ENCODE results near the gene TIMP2. TPM values are rescaled to one million over a fixed set of nuclear protein-coding genes. Genes with fewer than 3 reads are reported as not detected.

The TIMP2 gene
- total RNA-seq, 4 donors from 2014 or later: 52.9 to 133 (median 82.2) TPM

DNA sequence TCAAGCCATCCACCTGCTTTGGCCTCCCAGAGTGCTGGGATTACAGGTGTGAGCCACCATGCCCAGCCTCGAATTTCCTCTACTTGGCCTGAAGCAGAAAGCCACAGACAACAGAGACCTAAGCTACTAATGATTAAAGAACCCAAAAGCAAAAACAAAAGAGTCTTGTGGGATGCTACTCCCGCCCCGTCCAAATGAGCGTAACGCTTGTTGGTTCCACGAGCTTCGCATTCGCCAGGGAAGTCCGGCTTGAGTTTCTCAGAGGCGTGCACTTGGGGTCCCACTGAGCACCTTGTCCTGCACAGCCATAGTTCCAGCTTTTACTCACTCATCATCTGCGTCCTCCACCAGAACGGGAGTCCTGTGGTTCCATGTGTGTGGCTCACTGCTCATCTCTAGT is 38.2 kb downstream of the TIMP2 start:
- intact Hi-C loops (cut with DNase I): no loop called here
- H3K27ac ChIP-seq: no peak overlapping the region
- no peak overlapping the region for H3K4me3 ChIP-seq (replicated peaks in 1 of 3)
- 91 to 92% methylated on average over 12 of the region's 12 CpGs for WGBS, 2 donors
- TF ChIP-seq, protein P1, sequence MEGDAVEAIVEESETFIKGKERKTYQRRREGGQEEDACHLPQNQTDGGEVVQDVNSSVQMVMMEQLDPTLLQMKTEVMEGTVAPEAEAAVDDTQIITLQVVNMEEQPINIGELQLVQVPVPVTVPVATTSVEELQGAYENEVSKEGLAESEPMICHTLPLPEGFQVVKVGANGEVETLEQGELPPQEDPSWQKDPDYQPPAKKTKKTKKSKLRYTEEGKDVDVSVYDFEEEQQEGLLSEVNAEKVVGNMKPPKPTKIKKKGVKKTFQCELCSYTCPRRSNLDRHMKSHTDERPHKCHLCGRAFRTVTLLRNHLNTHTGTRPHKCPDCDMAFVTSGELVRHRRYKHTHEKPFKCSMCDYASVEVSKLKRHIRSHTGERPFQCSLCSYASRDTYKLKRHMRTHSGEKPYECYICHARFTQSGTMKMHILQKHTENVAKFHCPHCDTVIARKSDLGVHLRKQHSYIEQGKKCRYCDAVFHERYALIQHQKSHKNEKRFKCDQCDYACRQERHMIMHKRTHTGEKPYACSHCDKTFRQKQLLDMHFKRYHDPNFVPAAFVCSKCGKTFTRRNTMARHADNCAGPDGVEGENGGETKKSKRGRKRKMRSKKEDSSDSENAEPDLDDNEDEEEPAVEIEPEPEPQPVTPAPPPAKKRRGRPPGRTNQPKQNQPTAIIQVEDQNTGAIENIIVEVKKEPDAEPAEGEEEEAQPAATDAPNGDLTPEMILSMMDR (IDR thresholded peaks at IDR 0.05): no peak
- TF ChIP-seq POLR2A (IDR thresholded peaks at IDR 0.05): no peak
- H3K36me3 ChIP-seq: no peaks in the 10 kb centered on the region
- no peak for DNase-seq
- H3K4me1 ChIP-seq: peaks cover 12 to 50% of the 10 kb centered on the region in 2 donors
- H3K27me3 ChIP-seq: no peaks in the 10 kb centered on the region
- no peaks in the 10 kb centered on the region for H3K9me3 ChIP-seq

DNA sequence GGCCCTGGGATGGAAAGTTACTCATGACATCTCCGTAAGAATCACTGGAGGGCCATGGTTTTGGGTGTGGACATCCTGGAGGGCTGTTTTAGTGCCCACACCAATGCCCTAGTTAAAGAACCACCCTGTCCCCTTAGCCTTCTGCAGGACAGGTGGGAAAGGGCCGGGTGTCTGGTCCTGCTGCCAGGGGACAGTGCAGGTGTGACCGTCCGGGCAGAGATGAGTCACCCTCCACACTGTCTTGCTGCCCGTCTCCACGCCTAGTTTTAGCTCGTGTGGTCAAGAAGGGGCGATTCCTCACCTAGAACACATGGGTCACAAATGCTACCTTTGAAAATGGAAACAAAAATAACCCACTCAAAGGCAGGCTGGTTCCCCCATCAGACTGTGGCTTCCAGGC is 39.2 kb downstream of the TIMP2 start:
- DNase-seq: no peak
- 60 to 97% methylated on average over 2 to 8 of the region's 8 CpGs for WGBS, 2 donors
- peaks cover 12 to 40% of the 10 kb centered on the region in 2 donors for H3K4me1 ChIP-seq

DNA sequence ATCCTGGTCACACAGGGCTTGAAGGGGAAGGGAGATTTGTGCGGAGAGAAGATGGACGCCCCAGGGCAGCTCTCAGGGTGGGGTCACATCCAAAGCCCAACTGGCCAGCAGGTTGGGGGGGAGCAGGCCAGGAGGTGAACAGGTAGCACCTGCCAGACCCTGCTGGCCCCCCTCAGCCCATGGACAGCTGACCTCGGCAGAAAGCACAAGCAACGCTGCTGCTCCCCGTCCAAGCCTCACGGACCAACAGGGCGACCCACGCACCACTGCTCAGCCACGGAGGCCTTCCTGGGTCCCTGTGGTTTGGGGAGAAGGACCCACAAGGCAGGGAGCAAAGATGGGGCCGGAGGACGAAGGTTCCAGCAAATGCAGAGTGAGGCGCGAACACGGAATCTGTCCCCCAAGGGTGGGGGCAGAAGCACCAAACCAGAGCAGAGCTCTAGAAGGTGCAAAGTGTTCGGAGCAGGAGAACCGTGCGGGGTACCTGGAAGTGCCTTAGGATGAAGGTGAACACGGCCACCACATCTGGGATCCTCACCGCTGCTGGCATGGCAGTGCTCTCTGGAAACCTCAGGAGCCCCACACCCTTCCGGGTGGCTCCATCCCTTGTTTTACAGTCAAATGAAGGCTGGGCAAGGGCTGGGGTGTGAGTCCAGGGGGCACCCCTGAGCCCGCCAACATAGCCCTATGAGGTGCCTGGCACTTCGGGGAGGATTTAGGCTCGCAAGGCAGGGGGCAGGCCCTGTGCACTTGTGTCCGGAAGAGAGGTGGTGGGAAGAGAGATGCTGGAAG is 40.1 kb downstream of the TIMP2 start:
- Histone ChIP-seq H3K9me3 (no peaks in the 10 kb centered on the region), H3K4me3 (replicated peaks in 1 of 3) (no peak overlapping the region), H3K36me3 (no peaks in the 10 kb centered on the region), H3K27me3 (no peaks in the 10 kb centered on the region), H3K4me1 (peaks cover 12 to 37% of the 10 kb centered on the region in 2 donors), H3K27ac (peak overlapping the region in 2 of 3 donors; percentile 48 to 67)
- DNase-seq: no peak
- 95 to 99% methylated on average over 15 to 17 of the region's 24 CpGs for WGBS, 2 donors
- intact Hi-C loops (cut with DNase I): no loop called here
- TF ChIP-seq POLR2A (IDR thresholded peaks at IDR 0.05): no peak
- TF ChIP-seq, protein P1 (IDR thresholded peaks at IDR 0.05): no peak

More for the DNA sequence above, 39.2 kb downstream of the TIMP2 start:
- Histone ChIP-seq H3K27me3 (no peaks in the 10 kb centered on the region), H3K36me3 (no peaks in the 10 kb centered on the region), H3K4me3 (replicated peaks in 1 of 3) (no peak overlapping the region), H3K9me3 (no peaks in the 10 kb centered on the region), H3K27ac (no peak overlapping the region)
- intact Hi-C loops (cut with DNase I): no loop called here
- TF ChIP-seq POLR2A (IDR thresholded peaks at IDR 0.05): no peak
- TF ChIP-seq, protein P1 (IDR thresholded peaks at IDR 0.05): no peak

DNA sequence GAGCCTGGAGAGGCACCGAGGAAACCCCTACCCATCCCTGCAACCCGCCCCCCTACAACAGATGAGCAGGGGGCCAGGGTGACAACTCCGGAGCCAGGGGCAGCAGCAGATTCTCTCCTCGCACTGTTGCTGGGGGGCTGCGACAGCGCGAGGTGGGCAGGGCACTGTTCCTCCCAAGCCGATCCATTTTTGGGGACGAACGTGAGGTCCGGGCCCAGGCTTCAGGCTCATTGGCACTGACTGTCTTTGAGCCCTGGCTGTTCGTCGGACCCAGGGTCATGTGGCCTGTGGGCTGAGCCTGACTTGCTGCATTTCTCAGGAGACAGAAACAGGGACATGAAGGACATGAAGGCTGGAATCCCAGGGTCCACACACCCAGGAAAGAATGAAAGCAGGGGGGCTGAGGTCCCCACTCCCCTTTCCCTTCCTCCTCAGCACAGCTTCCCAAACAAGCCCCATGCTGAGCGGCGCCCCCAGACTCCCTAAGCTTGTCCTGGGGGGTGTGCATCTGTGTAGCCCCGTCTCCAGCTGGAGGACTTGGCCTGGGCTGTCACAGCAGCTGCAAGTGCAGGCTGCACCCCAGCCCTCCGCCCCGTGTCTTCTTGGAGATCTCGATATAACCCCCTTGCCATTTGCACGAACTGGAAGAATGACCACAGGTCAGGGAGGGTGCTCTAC is 40.9 kb downstream of the TIMP2 start:
- DNase-seq: no peak
- Histone ChIP-seq H3K27me3 (no peaks in the 10 kb centered on the region), H3K4me3 (replicated peaks in 1 of 3) (no peak overlapping the region), H3K27ac (peak overlapping the region; percentile 48 to 93 (median 67)), H3K36me3 (no peaks in the 10 kb centered on the region), H3K4me1 (peaks cover 12 to 39% of the 10 kb centered on the region in 2 donors), H3K9me3 (no peaks in the 10 kb centered on the region)
- 81 to 85% methylated on average over 7 to 17 of the region's 20 CpGs for WGBS, 2 donors
- TF ChIP-seq, protein P1 (IDR thresholded peaks at IDR 0.05): no peak
- no peak for TF ChIP-seq POLR2A (IDR thresholded peaks at IDR 0.05)
- intact Hi-C loops (cut with DNase I): no loop called here
